Measurements from ENCODE around the gene PTPN4. TPM values are rescaled to one million over a fixed set of nuclear protein-coding genes. Genes with fewer than 3 reads are reported as not detected.

Gene PTPN4
- total and polyA plus RNA-seq, 2 of the 13 experiments (the other 11 are each of a cell fraction or from before 2014, with no cell fraction given): 20.3 to 34.6 TPM

- TF ChIP-seq ZNF407 (CRISPR knock-in tag; IDR thresholded peaks at IDR 0.05; ENCODE audit: not compliant biosample characterization) (peak; percentile 91), PHF8 (CRISPR knock-in tag; IDR thresholded peaks at IDR 0.05) (peak; percentile 96), MBNL3 (CRISPR knock-in tag; conservative IDR thresholded peaks at IDR 0.05) (no peak), ZBTB7A (CRISPR knock-in tag; IDR thresholded peaks at IDR 0.05) (peak; percentile 97), ZNF788 (CRISPR knock-in tag; IDR thresholded peaks at IDR 0.05; ENCODE audit: borderline replicate concordance) (peak; percentile 91; the same call in 1 of the 2 replicates), DR1 (CRISPR knock-in tag; IDR thresholded peaks at IDR 0.05) (peak; percentile 97), ZNF558 (CRISPR knock-in tag; IDR thresholded peaks at IDR 0.05; ENCODE audit: borderline replicate concordance) (no peak; the same call in 1 of the 2 replicates), ZNF850 (CRISPR knock-in tag; conservative IDR thresholded peaks at IDR 0.05) (peak; percentile 43; the same call in 1 of the 2 replicates), ZSCAN22 (CRISPR knock-in tag; IDR thresholded peaks at IDR 0.05) (no peak), POGZ (CRISPR knock-in tag; IDR thresholded peaks at IDR 0.05) (peak; percentile 88), ZNF644 (CRISPR knock-in tag; IDR thresholded peaks at IDR 0.05; ENCODE audit: low read depth) (no peak; the same call in 1 of the 2 replicates), ZNF777 (CRISPR knock-in tag; IDR thresholded peaks at IDR 0.05) (peak; percentile 96), ZFP90 (CRISPR knock-in tag; IDR thresholded peaks at IDR 0.05; ENCODE audit: borderline replicate concordance) (peak; percentile 88), GLI4 (CRISPR knock-in tag; IDR thresholded peaks at IDR 0.05; ENCODE audit: borderline replicate concordance) (peak; percentile 90; the same call in 1 of the 2 replicates), TRIM22 (IDR thresholded peaks at IDR 0.05) (no peak), IRF1 (CRISPR knock-in tag; IDR thresholded peaks at IDR 0.05; ENCODE audit: low read depth) (0 out of 2 replicates have a peak, but pooled peaks have one; percentile 36), HOXA7 (CRISPR knock-in tag; IDR thresholded peaks at IDR 0.05) (no peak; the same call in 1 of the 2 replicates), KMT2A (CRISPR knock-in tag; IDR thresholded peaks at IDR 0.05) (peak; percentile 61), ZNF224 (CRISPR knock-in tag; IDR thresholded peaks at IDR 0.05) (peak; percentile 94), ZNF350 (CRISPR knock-in tag; IDR thresholded peaks at IDR 0.05; ENCODE audit: borderline replicate concordance, low read depth) (peak; percentile 84)
Observed at GRCh38 chr2:120012771-120013596, 253.3 kb downstream of the PTPN4 start, which contains the start of gene EPB41L5 (continued).

All from HepG2 (cell line).